Activated naive CD4-positive, alpha-beta T cell treated with anti-CD3 and anti-CD28 coated beads, Interleukin-2, amount 50 U/mL, for 16 hours (primary cell): ENCODE measurements around the gene NPRL2.

Experiments used
- DNase-seq: peaks from one replicate; pipeline ENCODE4 v3.0.0-alpha.2; 2020

Gene NPRL2

DNA sequence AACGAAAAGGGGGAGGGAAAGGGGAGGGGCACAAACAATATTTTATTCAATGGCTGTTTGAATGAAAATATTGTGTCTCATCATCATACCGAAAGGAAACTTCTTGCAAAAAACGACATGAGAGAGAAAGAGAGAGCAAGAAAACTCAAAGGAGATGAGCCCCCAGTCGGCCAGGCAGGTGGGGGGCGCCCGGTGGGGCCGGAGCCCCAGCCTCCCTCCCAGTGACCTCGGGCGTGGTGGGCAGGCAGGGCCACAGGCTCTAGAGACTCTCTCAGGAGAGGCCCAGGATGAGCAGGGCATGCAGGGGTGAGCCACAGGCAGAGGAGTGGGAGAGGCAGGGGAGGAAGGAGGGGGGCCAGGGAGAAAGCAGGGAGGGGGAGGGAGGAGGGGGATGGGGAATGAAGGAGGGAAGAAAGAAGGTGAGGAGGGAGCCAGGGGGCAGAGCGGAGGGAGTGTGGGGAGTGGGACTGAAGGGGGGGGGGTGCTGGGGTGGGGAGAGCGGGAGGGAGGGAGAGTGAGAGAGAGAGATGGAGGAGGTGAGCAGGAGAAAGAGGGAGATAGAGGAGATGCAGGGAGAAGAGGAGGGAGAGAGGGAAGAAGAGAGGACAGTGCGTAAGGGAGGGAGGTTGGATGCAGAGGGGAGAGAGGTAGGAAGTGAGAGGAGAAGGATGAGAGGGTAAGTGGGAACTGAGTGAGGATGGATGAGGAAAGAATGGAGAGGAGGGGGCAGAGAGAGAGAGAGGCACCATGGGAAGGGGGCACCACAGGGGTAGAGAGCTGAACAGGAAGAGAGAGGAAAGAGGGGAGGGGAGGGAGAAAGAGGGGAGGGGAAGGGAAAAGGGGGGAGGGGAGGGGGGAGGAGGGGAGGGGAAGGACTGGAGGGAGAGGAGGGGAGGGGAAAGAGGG is 22.8 kb upstream of the NPRL2 start:
- no peak for DNase-seq

DNA sequence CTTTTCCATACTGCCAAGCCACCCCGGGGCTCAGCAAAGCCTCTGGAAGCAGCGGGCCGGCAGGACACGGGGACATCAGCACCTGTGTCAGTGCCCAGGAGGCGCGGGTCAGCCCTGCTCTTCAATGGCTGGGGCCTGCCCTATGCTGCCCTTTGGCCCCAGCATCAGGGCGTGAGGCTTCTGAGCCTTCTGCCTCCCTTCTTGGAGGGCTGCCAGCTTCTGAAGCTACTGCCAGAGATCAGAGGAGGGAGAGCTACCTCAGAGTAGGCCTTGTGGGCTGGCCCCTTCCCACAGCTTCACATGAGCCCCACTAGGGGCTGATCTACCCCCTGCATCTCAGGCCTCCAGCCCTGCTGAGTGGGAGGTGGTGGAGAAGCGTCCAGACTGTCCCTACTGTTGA is 21.8 kb upstream of the NPRL2 start:
- no peak for DNase-seq

DNA sequence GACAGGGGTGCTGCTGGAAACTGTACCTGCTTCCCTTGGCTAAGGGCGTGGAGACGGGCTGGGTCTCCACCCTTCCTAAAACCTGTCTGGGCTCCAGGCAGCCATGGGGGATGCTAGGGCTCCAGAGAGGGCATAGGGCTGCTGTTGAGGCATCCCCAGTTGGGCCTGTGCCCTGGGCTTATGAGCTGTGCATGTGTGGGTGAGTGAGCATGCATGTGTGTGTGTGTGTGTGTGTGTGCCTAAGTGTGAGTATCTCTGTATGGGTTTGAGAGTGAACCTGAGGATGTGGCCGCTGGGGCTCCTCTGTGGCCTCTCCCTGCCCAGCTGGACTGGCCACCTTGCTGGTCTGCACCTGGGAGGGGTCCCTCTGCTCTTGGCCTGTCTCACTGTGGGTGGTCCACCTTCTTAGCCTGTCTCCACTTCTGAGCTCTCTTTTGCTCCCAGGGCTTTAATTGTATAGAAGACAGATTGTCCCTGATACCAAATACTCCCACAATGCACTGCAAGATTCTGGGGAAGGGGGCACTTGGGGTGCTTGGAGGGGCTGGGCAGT is 20.6 kb upstream of the NPRL2 start:
- DNase-seq: no peak

DNA sequence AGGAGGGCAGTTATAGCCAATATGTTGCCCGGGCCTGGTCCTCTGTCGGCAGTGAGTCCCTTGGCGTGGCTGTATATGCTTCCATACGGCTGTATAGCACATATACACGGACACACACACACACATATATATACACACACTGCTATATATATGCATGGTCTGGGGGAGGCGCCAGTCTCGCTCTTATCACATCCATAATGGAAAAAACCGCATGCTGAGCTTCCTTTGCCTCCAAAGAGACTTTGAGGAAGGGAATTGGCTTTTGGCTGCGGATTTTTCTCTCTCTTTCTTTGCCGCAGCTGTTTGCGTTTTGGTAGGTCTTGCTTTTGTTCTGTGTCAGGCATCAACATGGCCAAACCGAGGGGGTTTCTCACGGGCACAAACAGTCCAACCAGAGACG is 20.0 kb upstream of the NPRL2 start:
- no peak for DNase-seq

DNA sequence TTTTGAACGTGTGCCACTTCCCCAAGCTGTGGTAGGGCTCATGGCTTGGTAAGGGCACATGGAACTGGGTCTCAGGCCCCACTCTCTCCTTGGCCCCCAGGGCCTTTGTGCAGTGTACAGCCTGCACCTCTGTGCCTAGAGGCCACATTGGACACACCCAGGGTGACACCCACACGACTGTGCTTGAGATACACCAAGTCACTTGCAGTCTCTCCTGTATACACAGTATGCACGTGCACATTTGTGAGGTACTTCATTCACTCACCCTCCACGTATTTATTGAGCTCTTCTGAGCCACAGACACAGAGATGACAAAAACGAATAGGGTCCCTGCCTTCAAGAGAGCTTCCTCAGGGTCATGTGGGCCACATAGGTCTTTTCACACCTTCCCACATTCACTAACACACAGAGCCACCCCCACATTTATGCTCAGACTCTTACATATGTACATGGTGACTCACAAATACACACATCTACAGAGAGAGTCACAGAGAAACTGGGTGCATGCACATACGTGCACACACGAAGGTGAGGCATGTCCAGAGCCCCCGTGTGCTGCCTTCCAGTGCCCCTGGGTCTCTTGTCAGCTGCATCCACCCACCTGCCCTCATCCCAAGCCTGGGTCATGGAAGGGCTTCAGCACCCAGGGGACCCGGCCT is 18.6 kb upstream of the NPRL2 start:
- DNase-seq: no peak

- DNase-seq: no peak
Measured at GRCh38 chr3:50365842-50366220, 15.3 kb upstream of the NPRL2 start.

- peak; percentile 96 for DNase-seq
Measured at GRCh38 chr3:50365080-50365841, 14.7 kb upstream of the NPRL2 start.

- no peak for DNase-seq
Measured at GRCh38 chr3:50364573-50365079, 14.1 kb upstream of the NPRL2 start.

GRCh38 chr3:50359760-50360110 is 9.2 kb upstream of the NPRL2 start:
- no peak for DNase-seq

DNA sequence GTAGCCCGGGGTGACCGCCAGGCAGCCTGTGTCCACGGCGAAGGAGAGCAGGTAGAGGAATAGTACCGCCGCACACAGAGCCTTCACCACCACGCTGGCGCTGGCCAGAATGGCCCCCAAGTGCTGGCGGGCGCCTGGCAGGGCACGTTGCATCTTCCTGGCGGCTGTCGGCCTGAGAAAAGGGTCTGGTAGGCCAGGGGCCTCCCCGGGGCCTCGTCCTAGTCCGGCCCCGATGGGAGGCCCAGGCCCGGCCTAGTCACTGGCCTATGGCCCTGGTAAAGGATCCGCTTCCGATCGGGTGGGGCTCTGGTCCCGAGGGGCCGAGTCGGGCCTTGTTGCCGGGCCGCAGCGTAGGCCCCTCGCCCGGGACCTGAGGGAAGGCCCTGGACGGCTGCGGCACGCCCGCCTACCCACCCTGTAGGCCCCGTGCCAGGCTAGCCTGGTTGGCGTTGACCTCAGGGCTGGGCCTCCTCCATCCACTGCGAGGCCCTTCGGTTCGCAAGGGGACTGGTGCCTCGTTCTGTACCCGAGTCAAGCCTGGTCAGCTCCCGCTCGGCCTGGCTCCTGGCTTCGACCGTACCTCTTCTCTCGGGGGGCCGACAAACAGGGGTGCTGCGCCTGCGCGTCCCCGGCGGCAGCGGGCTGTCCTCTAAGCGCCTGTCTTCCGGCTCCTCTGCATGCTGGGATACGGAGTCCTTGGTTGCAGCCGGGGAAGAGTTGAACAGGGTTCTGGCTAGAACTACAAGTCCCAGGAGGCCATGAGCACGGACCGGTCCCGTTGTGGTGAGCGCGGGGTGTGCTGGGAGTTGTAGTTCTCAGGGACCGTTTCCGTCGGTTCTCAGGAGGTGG is 8.6 kb upstream of the NPRL2 start, which contains the start of gene TMEM115:
Gene TMEM115 (minus strand): TSS at position 611 of the 849 bp plus-strand sequence. CDS start 458 bp downstream, at position 153.
- DNase-seq: peak; percentile 94

- DNase-seq: no peak
Measured at GRCh38 chr3:50358355-50358910, 7.9 kb upstream of the NPRL2 start.

GRCh38 chr3:50357481-50357880 is 6.9 kb upstream of the NPRL2 start:
- no peak for DNase-seq

DNA sequence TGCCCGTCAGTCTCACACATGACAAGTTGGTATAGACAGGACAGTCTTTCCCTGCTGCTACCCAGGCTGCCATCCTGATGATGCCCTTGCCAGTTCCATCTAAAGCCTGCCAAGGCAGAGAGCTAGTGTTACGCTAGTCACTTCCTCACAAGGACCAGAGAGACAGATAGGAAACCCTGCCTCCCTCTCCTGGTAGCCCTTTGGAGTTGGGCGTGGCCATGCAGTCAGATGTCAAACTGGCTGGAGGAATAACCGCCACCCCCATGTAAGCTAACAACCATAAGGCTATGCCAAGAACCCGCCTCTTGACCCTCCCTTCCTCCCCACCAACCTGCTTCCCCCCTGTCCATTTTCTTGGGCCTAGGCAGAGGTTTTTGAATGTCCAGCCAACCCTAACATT is 6.0 kb upstream of the NPRL2 start:
- no peak for DNase-seq

- DNase-seq: no peak
Measured at GRCh38 chr3:50355829-50356552, 5.4 kb upstream of the NPRL2 start.

- DNase-seq: no peak
Measured at GRCh38 chr3:50354850-50355249, 4.3 kb upstream of the NPRL2 start.

GRCh38 chr3:50354186-50354764 is 3.7 kb upstream of the NPRL2 start:
- no peak for DNase-seq

DNA sequence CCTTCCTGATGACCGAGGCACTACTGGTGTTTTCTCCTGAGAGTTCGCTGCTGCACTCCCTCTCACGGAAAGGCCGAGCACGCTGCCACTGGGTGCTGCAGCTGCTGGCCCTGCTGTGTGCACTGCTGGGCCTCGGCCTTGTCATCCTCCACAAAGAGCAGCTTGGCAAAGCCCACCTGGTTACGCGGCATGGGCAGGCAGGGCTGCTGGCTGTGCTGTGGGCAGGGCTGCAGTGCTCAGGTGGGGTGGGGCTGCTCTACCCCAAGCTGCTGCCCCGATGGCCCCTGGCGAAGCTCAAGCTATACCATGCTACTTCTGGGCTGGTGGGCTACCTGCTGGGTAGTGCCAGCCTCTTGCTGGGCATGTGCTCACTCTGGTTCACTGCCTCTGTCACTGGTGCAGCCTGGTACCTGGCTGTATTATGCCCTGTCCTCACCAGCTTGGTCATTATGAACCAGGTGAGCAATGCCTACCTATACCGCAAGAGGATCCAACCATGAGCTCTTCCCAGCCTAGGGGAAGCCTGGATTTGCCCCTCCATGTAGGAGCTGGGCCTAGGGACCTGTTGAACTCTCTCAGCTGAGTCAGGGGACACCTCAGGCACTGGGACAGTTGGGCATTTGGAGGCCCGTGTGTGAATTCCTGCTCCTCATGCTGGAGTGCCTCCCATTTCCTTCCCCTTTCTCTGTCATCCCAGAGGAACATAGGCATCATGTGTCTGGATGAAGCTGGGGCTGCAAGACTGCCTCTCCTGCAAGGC is 2.9 kb upstream of the NPRL2 start:
- DNase-seq: no peak

DNA sequence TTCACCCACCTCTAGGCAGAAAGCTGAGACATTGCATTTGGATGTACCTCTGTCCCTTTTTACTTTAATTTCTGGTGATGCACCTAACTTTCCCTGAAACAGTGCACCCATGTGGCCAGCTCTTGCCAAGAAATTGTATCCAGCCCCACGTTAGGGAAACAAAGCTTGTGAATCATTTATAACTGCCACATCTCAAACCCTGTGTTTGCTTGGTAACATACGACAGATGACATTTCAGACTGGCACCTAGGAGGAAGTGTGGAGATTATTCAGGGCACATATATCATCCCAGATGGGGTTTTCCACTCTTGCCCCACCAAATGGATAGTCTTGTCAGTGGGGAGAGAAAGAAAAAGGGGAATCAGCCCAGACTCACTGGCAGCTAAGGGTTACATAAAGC is 2.2 kb upstream of the NPRL2 start:
- DNase-seq: no peak

- no peak for DNase-seq
Measured at GRCh38 chr3:50351323-50351697, 735 bp upstream of the NPRL2 start.

GRCh38 chr3:50350213-50350526 is 405 bp downstream of the NPRL2 start:
- no peak for DNase-seq
